ENCODE data around the gene IFNL3. TPM values are rescaled to one million over a fixed set of nuclear protein-coding genes. Genes with fewer than 3 reads are reported as not detected.

The IFNL3 gene
- total RNA-seq, 4 donors from 2014 or later = not detected

DNA sequence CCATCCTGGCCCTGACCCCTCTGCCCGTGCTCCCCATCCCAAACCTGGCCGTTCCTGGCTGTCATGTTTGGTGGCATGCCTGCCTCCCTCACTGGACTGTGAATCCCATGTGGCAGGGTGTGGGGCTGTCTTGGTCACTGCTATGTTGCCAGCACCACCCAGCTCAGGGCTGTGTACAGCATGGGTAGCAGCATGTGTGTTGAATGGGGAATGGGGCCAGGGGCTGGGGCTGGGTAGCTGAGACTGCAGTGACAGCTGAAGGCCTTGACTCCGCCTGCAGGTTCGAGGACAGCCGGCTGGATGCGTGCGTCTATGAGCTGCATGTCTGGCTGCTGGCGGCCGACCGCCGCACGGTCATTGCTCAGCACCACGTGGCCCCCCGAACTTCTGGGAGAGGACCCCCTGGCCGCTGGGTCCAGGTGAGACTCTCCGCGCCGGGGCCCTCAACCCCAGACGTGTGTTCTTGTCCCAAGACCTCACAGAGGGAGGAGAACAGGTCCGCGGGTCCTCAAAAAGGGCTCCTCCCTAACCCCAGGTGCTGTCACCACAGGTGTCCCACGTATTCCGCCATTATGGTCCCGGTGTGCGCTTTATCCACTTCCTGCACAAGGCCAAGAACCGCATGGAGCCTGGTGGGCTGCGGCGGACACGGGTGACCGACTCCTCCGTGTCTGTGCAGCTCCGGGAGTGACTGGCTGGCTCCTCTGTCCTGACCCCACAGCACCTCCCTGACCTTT lies 44.6 kb downstream of the IFNL3 start:
- no peak for DNase-seq
- Histone ChIP-seq H3K4me3 (no peak overlapping the region), H3K9me3 (no peaks in the 10 kb centered on the region), H3K36me3 (no peaks in the 10 kb centered on the region), H3K27me3 (peaks cover 0 to 42% of the 10 kb centered on the region in 2 donors), H3K4me1 (peaks cover 0 to 18% (median 0%) of the 10 kb centered on the region in 4 donors), H3K27ac (no peak overlapping the region)
- TF ChIP-seq POLR2A (IDR thresholded peaks at IDR 0.05) (no peak), CTCF (IDR thresholded peaks at IDR 0.05) (no peak)

- Histone ChIP-seq H3K27me3 (peaks cover 0 to 40% of the 10 kb centered on the region in 2 donors), H3K4me1 (peaks cover 0 to 19% (median 0%) of the 10 kb centered on the region in 4 donors), H3K27ac (no peak overlapping the region), H3K36me3 (no peaks in the 10 kb centered on the region), H3K4me3 (no peak overlapping the region), H3K9me3 (no peaks in the 10 kb centered on the region)
- TF ChIP-seq CTCF (IDR thresholded peaks at IDR 0.05) (no peak), POLR2A (IDR thresholded peaks at IDR 0.05) (no peak)
- peak in 1 of 3 donors; percentile 48 for DNase-seq
Observed at GRCh38 chr19:39199025-39199424, 45.8 kb downstream of the IFNL3 start.

DNA sequence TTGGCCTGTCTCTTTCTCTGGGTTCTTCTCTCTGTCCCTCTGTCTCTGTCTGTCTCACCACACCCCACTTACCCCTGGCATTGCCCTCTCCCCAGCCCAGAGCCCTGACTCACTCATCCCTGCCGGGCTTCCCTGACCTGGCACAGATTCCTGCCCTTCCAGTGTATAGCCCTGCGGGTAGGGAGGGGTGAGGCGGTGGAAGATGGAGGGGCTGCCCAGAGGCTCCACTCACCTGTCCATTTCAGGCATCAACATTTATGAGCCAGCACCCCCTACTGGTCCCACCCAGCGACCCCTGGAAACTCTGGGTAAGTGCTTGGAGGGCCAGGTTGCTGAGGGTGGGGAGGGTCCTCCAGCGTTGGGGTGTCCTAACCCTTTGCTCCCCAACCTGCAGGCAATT lies 47.0 kb downstream of the IFNL3 start:
- no peak for DNase-seq
- TF ChIP-seq CTCF (IDR thresholded peaks at IDR 0.05) (no peak), POLR2A (IDR thresholded peaks at IDR 0.05) (no peak)
- H3K4me1 ChIP-seq = peaks cover 0 to 19% (median 0%) of the 10 kb centered on the region in 4 donors
- no peak overlapping the region for H3K4me3 ChIP-seq
- H3K9me3 ChIP-seq = no peaks in the 10 kb centered on the region
- peaks cover 0 to 29% of the 10 kb centered on the region in 2 donors for H3K27me3 ChIP-seq
- H3K27ac ChIP-seq = no peak overlapping the region
- no peaks in the 10 kb centered on the region for H3K36me3 ChIP-seq

DNA sequence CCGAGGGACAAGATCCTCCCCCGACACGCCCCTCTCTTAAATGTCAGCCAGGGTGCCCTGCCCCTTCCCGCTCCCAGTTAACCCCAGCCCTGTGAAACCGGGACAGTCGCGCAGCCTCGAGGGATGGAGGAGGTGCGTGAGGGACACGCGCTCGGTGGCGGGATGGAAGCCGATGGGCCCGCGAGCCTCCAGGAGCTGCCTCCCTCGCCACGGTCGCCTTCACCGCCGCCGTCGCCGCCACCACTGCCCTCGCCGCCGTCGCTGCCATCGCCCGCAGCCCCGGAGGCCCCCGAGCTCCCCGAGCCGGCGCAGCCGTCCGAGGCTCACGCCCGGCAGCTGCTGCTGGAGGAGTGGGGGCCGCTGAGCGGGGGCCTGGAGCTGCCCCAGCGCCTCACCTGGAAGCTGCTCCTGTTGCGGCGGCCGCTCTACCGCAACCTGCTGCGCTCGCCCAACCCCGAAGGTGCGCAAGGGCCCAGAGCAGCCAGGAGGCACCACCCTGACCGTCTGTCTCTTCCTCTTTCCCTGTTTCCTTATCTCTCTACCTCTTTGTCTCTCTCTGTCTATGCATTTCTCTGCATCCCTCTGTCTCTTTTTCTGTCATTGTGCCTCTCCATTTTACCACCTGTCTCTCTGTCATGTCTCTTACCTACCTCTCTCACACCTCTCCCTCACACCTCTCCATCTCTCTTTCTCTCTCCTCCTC lies 47.8 kb downstream of the IFNL3 start, which contains the start of gene NCCRP1:
Gene NCCRP1, plus strand, starts transcription at position 105 of the 703 bp plus-strand sequence. Its CDS starts 19 bp downstream, at position 124.
- peaks cover 0 to 25% of the 10 kb centered on the region in 2 donors for H3K27me3 ChIP-seq
- no peaks in the 10 kb centered on the region for H3K36me3 ChIP-seq
- H3K9me3 ChIP-seq = no peaks in the 10 kb centered on the region
- peak within 1 kb of the TSS in 2 of 4 donors; percentile 14 to 21 for H3K4me3 ChIP-seq
- H3K4me1 ChIP-seq = peaks cover 0 to 19% (median 0%) of the 10 kb centered on the region in 4 donors
- no peak within 1 kb of the TSS for H3K27ac ChIP-seq
- DNase-seq = no peak
- TF ChIP-seq POLR2A (IDR thresholded peaks at IDR 0.05) = no peak
- TF ChIP-seq CTCF (IDR thresholded peaks at IDR 0.05) = no peak

GRCh38 chr19:39196320-39196719 lies 48.5 kb downstream of the IFNL3 start:
- no peak overlapping the region for H3K27ac ChIP-seq
- no peaks in the 10 kb centered on the region for H3K9me3 ChIP-seq
- DNase-seq = no peak
- peaks cover 0 to 25% of the 10 kb centered on the region in 2 donors for H3K27me3 ChIP-seq
- H3K4me1 ChIP-seq = peaks cover 0 to 19% (median 0%) of the 10 kb centered on the region in 4 donors
- H3K36me3 ChIP-seq = no peaks in the 10 kb centered on the region
- no peak overlapping the region for H3K4me3 ChIP-seq
- no peak for TF ChIP-seq POLR2A (IDR thresholded peaks at IDR 0.05)
- no peak for TF ChIP-seq CTCF (IDR thresholded peaks at IDR 0.05)

Measured in Peyer's patch (tissue), 4 donors.